ENCODE results near the gene PEAK1.

The PEAK1 gene

GRCh38 chr15:77400258-77400657 is 19.6 kb downstream of the PEAK1 start:
- H3K36me3 ChIP-seq = peaks cover 0 to 5% (median 0%) of the 10 kb centered on the region in 11 experiments; a peak in 1 of 22 replicates
- peaks cover 0 to 9% (median 0%) of the 10 kb centered on the region in 10 experiments; a peak in 4 of 20 replicates for H3K4me1 ChIP-seq
- peaks cover 24 to 54% (median 37%) of the 10 kb centered on the region in 11 experiments for H3K9me3 ChIP-seq (replicated peaks in 1 of 11)
- H3K27ac ChIP-seq = no peak overlapping the region
- no peak overlapping the region for H3K9ac ChIP-seq
- H3K4me2 ChIP-seq = no peak overlapping the region
- no peaks in the 10 kb centered on the region for H3K27me3 ChIP-seq
- no peak overlapping the region for H3K4me3 ChIP-seq
- TF ChIP-seq Cebpa-rat (IDR thresholded peaks at IDR 0.05) = no peak
- H4K20me1 ChIP-seq = peaks cover 0 to 69% (median 0%) of the 10 kb centered on the region in 11 experiments; a peak in 3 of 22 replicates

DNA sequence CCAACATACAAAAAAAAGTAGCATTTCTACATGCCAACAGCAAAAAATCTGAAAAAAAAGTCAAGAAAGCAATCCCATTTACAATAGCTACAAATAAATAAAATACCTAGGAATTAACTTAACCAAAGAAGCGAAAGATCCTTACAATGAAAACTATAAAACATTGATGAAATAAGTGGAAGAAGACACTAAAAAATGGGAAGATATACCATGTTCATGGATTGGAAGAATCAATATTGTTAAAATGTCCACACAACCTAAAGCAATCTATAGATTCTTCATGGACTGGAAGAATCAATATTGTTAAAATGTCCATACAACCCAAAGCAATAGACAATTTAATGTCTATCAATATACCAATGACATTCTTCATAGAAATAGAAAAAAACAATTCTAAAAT is 21.0 kb downstream of the PEAK1 start:
- Histone ChIP-seq H3K4me1 (peaks cover 0 to 9% (median 0%) of the 10 kb centered on the region in 10 experiments; a peak in 4 of 20 replicates), H3K27me3 (no peaks in the 10 kb centered on the region), H3K9me3 (replicated peaks in 1 of 11) (peaks cover 37 to 64% (median 48%) of the 10 kb centered on the region in 11 experiments), H3K4me2 (no peak overlapping the region), H4K20me1 (peaks cover 0 to 62% (median 0%) of the 10 kb centered on the region in 11 experiments; a peak in 3 of 22 replicates), H3K27ac (no peak overlapping the region), H3K9ac (no peak overlapping the region), H3K4me3 (no peak overlapping the region), H3K36me3 (peaks cover 0 to 13% (median 0%) of the 10 kb centered on the region in 11 experiments; a peak in 2 of 22 replicates)
- no peak for TF ChIP-seq Cebpa-rat (IDR thresholded peaks at IDR 0.05)

DNA sequence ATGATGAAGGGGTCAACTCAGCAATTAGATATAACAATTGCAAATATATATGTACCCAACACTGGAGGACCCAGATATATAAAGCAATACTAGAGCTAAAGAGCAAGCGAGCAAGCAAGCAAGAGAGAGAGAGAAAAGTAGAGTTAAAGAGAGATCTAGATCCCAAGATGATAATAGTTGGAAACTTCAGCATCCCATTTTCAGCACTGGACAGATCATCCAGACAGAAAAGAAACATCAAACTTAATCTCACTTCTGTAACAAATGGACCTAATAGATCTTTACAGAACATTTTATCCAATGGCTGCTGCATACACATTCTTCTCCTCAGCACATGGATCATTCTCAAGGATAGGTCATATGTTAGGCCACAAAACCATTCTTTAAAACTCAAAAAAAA is 23.2 kb downstream of the PEAK1 start:
- Histone ChIP-seq H3K9ac (no peak overlapping the region), H3K4me3 (no peak overlapping the region), H3K9me3 (replicated peaks in 1 of 11) (peaks cover 39 to 64% (median 51%) of the 10 kb centered on the region in 11 experiments), H3K4me2 (no peak overlapping the region), H3K36me3 (peaks cover 0 to 15% (median 0%) of the 10 kb centered on the region in 11 experiments; a peak in 2 of 22 replicates), H4K20me1 (peaks cover 0 to 63% (median 0%) of the 10 kb centered on the region in 11 experiments; a peak in 7 of 22 replicates), H3K4me1 (peaks cover 0 to 21% (median 0%) of the 10 kb centered on the region in 10 experiments; a peak in 5 of 20 replicates), H3K27me3 (no peaks in the 10 kb centered on the region), H3K27ac (no peak overlapping the region)
- no peak for TF ChIP-seq Cebpa-rat (IDR thresholded peaks at IDR 0.05)

- no peak for TF ChIP-seq Cebpa-rat (IDR thresholded peaks at IDR 0.05)
- Histone ChIP-seq H3K27ac (no peak overlapping the region), H4K20me1 (peaks cover 0 to 65% (median 0%) of the 10 kb centered on the region in 11 experiments; a peak in 7 of 22 replicates), H3K4me3 (no peak overlapping the region), H3K9ac (no peak overlapping the region), H3K36me3 (peaks cover 0 to 13% (median 0%) of the 10 kb centered on the region in 11 experiments; a peak in 2 of 22 replicates), H3K27me3 (no peaks in the 10 kb centered on the region), H3K4me2 (no peak overlapping the region), H3K9me3 (replicated peaks in 1 of 11) (peaks cover 35 to 59% (median 47%) of the 10 kb centered on the region in 11 experiments), H3K4me1 (peaks cover 0 to 36% (median 0%) of the 10 kb centered on the region in 10 experiments; a peak in 5 of 20 replicates)
Measured at GRCh38 chr15:77395013-77395774, 24.7 kb downstream of the PEAK1 start.

- Histone ChIP-seq H3K4me1 (peaks cover 0 to 37% (median 0%) of the 10 kb centered on the region in 10 experiments; a peak in 5 of 20 replicates), H3K27me3 (no peaks in the 10 kb centered on the region), H3K9me3 (replicated peaks in 1 of 11) (peaks cover 20 to 42% (median 30%) of the 10 kb centered on the region in 11 experiments), H3K4me3 (no peak overlapping the region), H3K4me2 (peak overlapping the region in 1 of 11 experiments; percentile 31; a peak in 1 of 22 replicates), H4K20me1 (peaks cover 0 to 75% (median 0%) of the 10 kb centered on the region in 11 experiments; a peak in 7 of 22 replicates), H3K27ac (no peak overlapping the region), H3K36me3 (peaks cover 0 to 10% (median 0%) of the 10 kb centered on the region in 11 experiments; a peak in 2 of 22 replicates), H3K9ac (no peak overlapping the region)
- no peak for TF ChIP-seq Cebpa-rat (IDR thresholded peaks at IDR 0.05)
Measured at GRCh38 chr15:77393471-77393840, 26.4 kb downstream of the PEAK1 start.

- Histone ChIP-seq H3K27me3 (no peaks in the 10 kb centered on the region), H3K4me2 (no peak overlapping the region), H3K9ac (no peak overlapping the region), H3K9me3 (replicated peaks in 1 of 11) (peaks cover 18 to 36% (median 24%) of the 10 kb centered on the region in 11 experiments), H3K36me3 (peaks cover 0 to 10% (median 0%) of the 10 kb centered on the region in 11 experiments; a peak in 2 of 22 replicates), H3K27ac (no peak overlapping the region), H3K4me1 (peaks cover 0 to 38% (median 0%) of the 10 kb centered on the region in 10 experiments; a peak in 5 of 20 replicates), H4K20me1 (peaks cover 0 to 81% (median 0%) of the 10 kb centered on the region in 11 experiments; a peak in 7 of 22 replicates), H3K4me3 (no peak overlapping the region)
- no peak for TF ChIP-seq Cebpa-rat (IDR thresholded peaks at IDR 0.05)
Measured at GRCh38 chr15:77392762-77393470, 27.0 kb downstream of the PEAK1 start.

DNA sequence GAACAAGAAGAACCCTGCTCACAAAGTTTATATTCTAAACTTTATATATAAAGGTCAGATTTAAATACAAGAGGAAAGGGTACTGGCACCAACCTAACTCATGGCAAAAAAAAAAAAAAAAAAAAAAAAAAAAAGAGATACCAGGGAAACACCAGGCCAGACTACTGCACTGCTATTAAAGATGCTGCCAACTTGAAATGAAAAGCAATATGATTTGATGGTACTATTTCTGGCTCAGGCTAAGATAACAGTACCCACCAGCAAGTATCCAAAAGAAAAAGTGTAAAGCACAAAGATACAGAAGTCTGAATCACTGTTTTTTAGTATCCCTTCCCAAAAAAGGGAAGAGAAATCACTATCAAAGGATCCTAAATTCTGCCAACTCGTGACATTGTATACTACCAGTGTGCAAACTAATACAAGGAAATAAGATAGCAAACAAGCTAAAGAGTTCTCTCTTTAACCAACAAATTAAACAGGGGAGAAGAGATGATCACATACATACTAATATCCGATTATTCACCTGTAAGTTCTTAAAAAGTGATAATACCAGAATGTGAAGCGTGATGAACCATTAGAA is 28.4 kb downstream of the PEAK1 start:
- H3K9ac ChIP-seq = no peak overlapping the region
- H4K20me1 ChIP-seq = peaks cover 0 to 88% (median 0%) of the 10 kb centered on the region in 11 experiments; a peak in 7 of 22 replicates
- H3K9me3 ChIP-seq (replicated peaks in 1 of 11) = peaks cover 17 to 27% (median 22%) of the 10 kb centered on the region in 11 experiments
- no peaks in the 10 kb centered on the region for H3K27me3 ChIP-seq
- peak overlapping the region in 3 of 11 experiments; percentile 26 to 46 (median 36); a peak in 4 of 22 replicates for H3K4me2 ChIP-seq
- TF ChIP-seq Cebpa-rat (IDR thresholded peaks at IDR 0.05) = no peak
- no peak overlapping the region for H3K27ac ChIP-seq
- H3K36me3 ChIP-seq = peaks cover 0 to 10% (median 0%) of the 10 kb centered on the region in 11 experiments; a peak in 2 of 22 replicates
- peaks cover 0 to 42% (median 0%) of the 10 kb centered on the region in 10 experiments; a peak in 5 of 20 replicates for H3K4me1 ChIP-seq
- H3K4me3 ChIP-seq = no peak overlapping the region

GRCh38 chr15:77387365-77388105 is 32.4 kb downstream of the PEAK1 start:
- Histone ChIP-seq H4K20me1 (peaks cover 0 to 100% (median 3%) of the 10 kb centered on the region in 11 experiments; a peak in 6 of 22 replicates), H3K36me3 (no peaks in the 10 kb centered on the region), H3K27me3 (no peaks in the 10 kb centered on the region), H3K4me1 (peaks cover 0 to 45% (median 0%) of the 10 kb centered on the region in 10 experiments; a peak in 5 of 20 replicates), H3K9me3 (replicated peaks in 1 of 11) (no peaks in the 10 kb centered on the region), H3K27ac (no peak overlapping the region), H3K9ac (no peak overlapping the region), H3K4me2 (no peak overlapping the region), H3K4me3 (no peak overlapping the region)
- TF ChIP-seq Cebpa-rat (IDR thresholded peaks at IDR 0.05) = no peak
